Gastrocnemius medialis (tissue), 4 donors: ENCODE results near the gene RABL6.

Source experiments
- POLR2A ChIP-seq, 2 donors: fragments of 450-650 bp; IDR thresholded peaks; one replicate each; pipeline ENCODE4 v1.6.1; 2017; ENCODE audit warnings: antibody characterized with exemption in 2 of 2, mild to moderate bottlenecking in 2 of 2, moderate library complexity in 2 of 2
- TF ChIP-seq, protein P1 (sequence below), 5 experiments: fragments of 450-650 bp in 3 of 5; fragments of 200-600 bp in 2 of 5; sonication (generic) in 2 of 5; IDR thresholded peaks in 4 of 5; conservative IDR thresholded peaks in 1 of 5; 1 replicate in 4 of 5; 2 replicates in 1 of 5; pipeline ENCODE4 v1.5.1; 2016 to 2019; ENCODE audit warnings: antibody characterized with exemption in 5 of 5, mild to moderate bottlenecking in 3 of 5, moderate library complexity in 3 of 5

- TF ChIP-seq, protein P1, sequence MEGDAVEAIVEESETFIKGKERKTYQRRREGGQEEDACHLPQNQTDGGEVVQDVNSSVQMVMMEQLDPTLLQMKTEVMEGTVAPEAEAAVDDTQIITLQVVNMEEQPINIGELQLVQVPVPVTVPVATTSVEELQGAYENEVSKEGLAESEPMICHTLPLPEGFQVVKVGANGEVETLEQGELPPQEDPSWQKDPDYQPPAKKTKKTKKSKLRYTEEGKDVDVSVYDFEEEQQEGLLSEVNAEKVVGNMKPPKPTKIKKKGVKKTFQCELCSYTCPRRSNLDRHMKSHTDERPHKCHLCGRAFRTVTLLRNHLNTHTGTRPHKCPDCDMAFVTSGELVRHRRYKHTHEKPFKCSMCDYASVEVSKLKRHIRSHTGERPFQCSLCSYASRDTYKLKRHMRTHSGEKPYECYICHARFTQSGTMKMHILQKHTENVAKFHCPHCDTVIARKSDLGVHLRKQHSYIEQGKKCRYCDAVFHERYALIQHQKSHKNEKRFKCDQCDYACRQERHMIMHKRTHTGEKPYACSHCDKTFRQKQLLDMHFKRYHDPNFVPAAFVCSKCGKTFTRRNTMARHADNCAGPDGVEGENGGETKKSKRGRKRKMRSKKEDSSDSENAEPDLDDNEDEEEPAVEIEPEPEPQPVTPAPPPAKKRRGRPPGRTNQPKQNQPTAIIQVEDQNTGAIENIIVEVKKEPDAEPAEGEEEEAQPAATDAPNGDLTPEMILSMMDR (IDR thresholded peaks at IDR 0.05 in 4 of 5, conservative IDR thresholded peaks at IDR 0.05 in 1 of 5), result no peak
- TF ChIP-seq POLR2A (IDR thresholded peaks at IDR 0.05), result no peak
These were observed 49.4 kb downstream of the RABL6 start for GRCh38 chr9:136857166-136857565.
